ENCODE data around the gene GRIN2C.

DNA sequence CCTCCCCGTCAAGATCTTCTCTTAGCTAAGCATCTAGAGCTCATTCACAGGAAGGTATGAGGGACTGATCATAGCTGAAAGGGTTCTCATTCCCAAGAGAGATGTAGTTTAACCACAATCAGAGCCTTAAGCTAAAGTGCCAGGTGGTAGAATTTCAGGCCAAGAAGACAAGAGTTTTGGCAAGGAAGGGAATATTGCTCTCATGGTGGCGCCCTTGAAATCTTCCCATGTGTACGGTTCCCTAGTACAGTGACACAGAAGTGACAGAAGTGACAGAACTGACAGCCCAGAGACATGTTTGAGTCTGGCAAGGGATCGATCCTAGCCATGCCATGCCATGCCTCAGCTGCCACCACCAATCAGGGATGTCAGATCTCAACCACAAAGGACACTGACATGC is 2.5 kb downstream of the GRIN2C start:
- TF ChIP-seq, protein P1, sequence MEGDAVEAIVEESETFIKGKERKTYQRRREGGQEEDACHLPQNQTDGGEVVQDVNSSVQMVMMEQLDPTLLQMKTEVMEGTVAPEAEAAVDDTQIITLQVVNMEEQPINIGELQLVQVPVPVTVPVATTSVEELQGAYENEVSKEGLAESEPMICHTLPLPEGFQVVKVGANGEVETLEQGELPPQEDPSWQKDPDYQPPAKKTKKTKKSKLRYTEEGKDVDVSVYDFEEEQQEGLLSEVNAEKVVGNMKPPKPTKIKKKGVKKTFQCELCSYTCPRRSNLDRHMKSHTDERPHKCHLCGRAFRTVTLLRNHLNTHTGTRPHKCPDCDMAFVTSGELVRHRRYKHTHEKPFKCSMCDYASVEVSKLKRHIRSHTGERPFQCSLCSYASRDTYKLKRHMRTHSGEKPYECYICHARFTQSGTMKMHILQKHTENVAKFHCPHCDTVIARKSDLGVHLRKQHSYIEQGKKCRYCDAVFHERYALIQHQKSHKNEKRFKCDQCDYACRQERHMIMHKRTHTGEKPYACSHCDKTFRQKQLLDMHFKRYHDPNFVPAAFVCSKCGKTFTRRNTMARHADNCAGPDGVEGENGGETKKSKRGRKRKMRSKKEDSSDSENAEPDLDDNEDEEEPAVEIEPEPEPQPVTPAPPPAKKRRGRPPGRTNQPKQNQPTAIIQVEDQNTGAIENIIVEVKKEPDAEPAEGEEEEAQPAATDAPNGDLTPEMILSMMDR (IDR thresholded peaks at IDR 0.05): no peak
- TF ChIP-seq POLR2A (IDR thresholded peaks at IDR 0.05): no peak
